ENCODE measurements around the gene KDM7A. TPM values are rescaled to one million over a fixed set of nuclear protein-coding genes. Genes with fewer than 3 reads are reported as not detected.

KDM7A gene
- total RNA-seq, 1 donor from 2014 or later: 4.9 TPM

GRCh38 chr7:140048989-140049338 is 127.8 kb downstream of the KDM7A start:
- TF ChIP-seq CTCF (conservative IDR thresholded peaks at IDR 0.05): no peak
- no peak overlapping the region for H3K4me3 Mint-ChIP-seq
- no peaks in the 10 kb centered on the region for H3K4me1 Mint-ChIP-seq
- H3K27ac Mint-ChIP-seq (ENCODE audit: unreplicated experiment): no peak overlapping the region
- DNase-seq (ENCODE audit: low read depth, low spot score): no peak
- H3K9me3 Mint-ChIP-seq: no peaks in the 10 kb centered on the region
- H3K36me3 Mint-ChIP-seq (ENCODE audit: low read depth): no peaks in the 10 kb centered on the region
- H3K27me3 Mint-ChIP-seq (ENCODE audit: low read depth): no peaks in the 10 kb centered on the region

GRCh38 chr7:140048138-140048537 is 128.6 kb downstream of the KDM7A start:
- no peaks in the 10 kb centered on the region for H3K27me3 Mint-ChIP-seq (ENCODE audit: low read depth)
- no peaks in the 10 kb centered on the region for H3K4me1 Mint-ChIP-seq
- no peak for TF ChIP-seq CTCF (conservative IDR thresholded peaks at IDR 0.05)
- no peaks in the 10 kb centered on the region for H3K36me3 Mint-ChIP-seq (ENCODE audit: low read depth)
- no peak overlapping the region for H3K4me3 Mint-ChIP-seq
- DNase-seq (ENCODE audit: low read depth, low spot score): no peak
- no peaks in the 10 kb centered on the region for H3K9me3 Mint-ChIP-seq
- H3K27ac Mint-ChIP-seq (ENCODE audit: unreplicated experiment): no peak overlapping the region

- no peak overlapping the region for H3K4me3 Mint-ChIP-seq
- H3K27me3 Mint-ChIP-seq (ENCODE audit: low read depth): no peaks in the 10 kb centered on the region
- peak overlapping the region; percentile 44 for H3K27ac Mint-ChIP-seq (ENCODE audit: unreplicated experiment)
- DNase-seq (ENCODE audit: low read depth, low spot score): no peak
- H3K9me3 Mint-ChIP-seq: no peaks in the 10 kb centered on the region
- H3K36me3 Mint-ChIP-seq (ENCODE audit: low read depth): no peaks in the 10 kb centered on the region
- no peak for TF ChIP-seq CTCF (conservative IDR thresholded peaks at IDR 0.05)
- H3K4me1 Mint-ChIP-seq: no peaks in the 10 kb centered on the region
Observed at GRCh38 chr7:140047197-140047596, 129.6 kb downstream of the KDM7A start.

GRCh38 chr7:140045697-140046096 is 131.1 kb downstream of the KDM7A start:
- H3K27me3 Mint-ChIP-seq (ENCODE audit: low read depth): no peaks in the 10 kb centered on the region
- no peak for DNase-seq (ENCODE audit: low read depth, low spot score)
- H3K4me3 Mint-ChIP-seq: no peak overlapping the region
- H3K36me3 Mint-ChIP-seq (ENCODE audit: low read depth): no peaks in the 10 kb centered on the region
- H3K27ac Mint-ChIP-seq (ENCODE audit: unreplicated experiment): no peak overlapping the region
- H3K4me1 Mint-ChIP-seq: no peaks in the 10 kb centered on the region
- no peaks in the 10 kb centered on the region for H3K9me3 Mint-ChIP-seq
- no peak for TF ChIP-seq CTCF (conservative IDR thresholded peaks at IDR 0.05)

- Mint-ChIP-seq H3K27ac (ENCODE audit: unreplicated experiment) (no peak overlapping the region), H3K27me3 (ENCODE audit: low read depth) (no peaks in the 10 kb centered on the region), H3K9me3 (no peaks in the 10 kb centered on the region), H3K4me3 (no peak overlapping the region), H3K36me3 (ENCODE audit: low read depth) (no peaks in the 10 kb centered on the region), H3K4me1 (no peaks in the 10 kb centered on the region)
- no peak for DNase-seq (ENCODE audit: low read depth, low spot score)
- TF ChIP-seq CTCF (conservative IDR thresholded peaks at IDR 0.05): no peak
Observed at GRCh38 chr7:140044251-140044650, 132.5 kb downstream of the KDM7A start.

- DNase-seq (ENCODE audit: low read depth, low spot score): no peak
- no peak overlapping the region for H3K4me3 Mint-ChIP-seq
- TF ChIP-seq CTCF (conservative IDR thresholded peaks at IDR 0.05): no peak
- H3K27ac Mint-ChIP-seq (ENCODE audit: unreplicated experiment): no peak overlapping the region
- no peaks in the 10 kb centered on the region for H3K27me3 Mint-ChIP-seq (ENCODE audit: low read depth)
- H3K9me3 Mint-ChIP-seq: no peaks in the 10 kb centered on the region
- no peaks in the 10 kb centered on the region for H3K4me1 Mint-ChIP-seq
- H3K36me3 Mint-ChIP-seq (ENCODE audit: low read depth): no peaks in the 10 kb centered on the region
Observed at GRCh38 chr7:140042386-140042670, 134.5 kb downstream of the KDM7A start.
